Activated naive CD4-positive, alpha-beta T cell treated with anti-CD3 and anti-CD28 coated beads, Interleukin-2, amount 10 ng/mL, durations not matched to agents 7 days and 5 days (primary cell): ENCODE measurements around the gene RASSF7.

Source experiments
- CTCF ChIA-PET: fragments of 350-600 bp; sonication (Branson Sonifier 250); formaldehyde crosslinking; loops from one replicate; lab custom pipeline; 2021; ENCODE audit warnings: antibody characterized with exemption; lab: Charles Lee
- DNase-seq: peaks from one replicate; pipeline ENCODE4 v3.0.0-alpha.2; 2020
- H3K27ac Mint-ChIP-seq: one replicate; pipeline ENCODE4 v1.8.0; 2021; ENCODE audit warnings: mild to moderate bottlenecking, moderate library complexity, mixed read lengths
- H3K27me3 Mint-ChIP-seq: one replicate; pipeline ENCODE4 v1.8.0; 2021; ENCODE audit warnings: mild to moderate bottlenecking, mixed read lengths
- H3K36me3 Mint-ChIP-seq: one replicate; pipeline ENCODE4 v1.8.0; 2021; ENCODE audit warnings: mixed read lengths
- H3K4me1 Mint-ChIP-seq: one replicate; pipeline ENCODE4 v1.8.0; 2021; ENCODE audit warnings: mixed read lengths
- H3K4me3 Mint-ChIP-seq: one replicate; pipeline ENCODE4 v1.8.0; 2021; ENCODE audit warnings: mild to moderate bottlenecking, moderate library complexity, mixed read lengths
- H3K9me3 Mint-ChIP-seq: one replicate; pipeline ENCODE4 v1.8.0; 2021; ENCODE audit warnings: mixed read lengths

RASSF7 gene

GRCh38 chr11:603154-603553, 42.4 kb downstream of the RASSF7 start:
- DNase-seq, result no peak
- Mint-ChIP-seq H3K9me3 (no peaks in the 10 kb centered on the region), H3K4me1 (no peaks in the 10 kb centered on the region), H3K27me3 (no peaks in the 10 kb centered on the region), H3K36me3 (peaks cover 38% of the 10 kb centered on the region), H3K27ac (no peak overlapping the region), H3K4me3 (no peak overlapping the region)
- CTCF ChIA-PET, result no interaction called here

- no peaks in the 10 kb centered on the region for H3K9me3 Mint-ChIP-seq
- no peak overlapping the region for H3K4me3 Mint-ChIP-seq
- peaks cover 37% of the 10 kb centered on the region for H3K36me3 Mint-ChIP-seq
- H3K4me1 Mint-ChIP-seq, result no peaks in the 10 kb centered on the region
- CTCF ChIA-PET, result no interaction called here
- DNase-seq, result no peak
- H3K27me3 Mint-ChIP-seq, result no peaks in the 10 kb centered on the region
- no peak overlapping the region for H3K27ac Mint-ChIP-seq
These were observed 44.7 kb downstream of the RASSF7 start for GRCh38 chr11:605286-606129.

- CTCF ChIA-PET, result no interaction called here
- Mint-ChIP-seq H3K4me1 (no peaks in the 10 kb centered on the region), H3K4me3 (no peak overlapping the region), H3K27ac (no peak overlapping the region), H3K9me3 (no peaks in the 10 kb centered on the region), H3K36me3 (peaks cover 41% of the 10 kb centered on the region), H3K27me3 (no peaks in the 10 kb centered on the region)
- DNase-seq, result no peak
These were observed 45.5 kb downstream of the RASSF7 start for GRCh38 chr11:606245-606644.

GRCh38 chr11:607020-607780, 46.4 kb downstream of the RASSF7 start:
- no peak for DNase-seq
- H3K27me3 Mint-ChIP-seq, result no peaks in the 10 kb centered on the region
- no peak overlapping the region for H3K27ac Mint-ChIP-seq
- peaks cover 3% of the 10 kb centered on the region for H3K4me1 Mint-ChIP-seq
- CTCF ChIA-PET, result no interaction called here
- no peaks in the 10 kb centered on the region for H3K9me3 Mint-ChIP-seq
- peaks cover 36% of the 10 kb centered on the region for H3K36me3 Mint-ChIP-seq
- no peak overlapping the region for H3K4me3 Mint-ChIP-seq

- Mint-ChIP-seq H3K4me3 (no peak overlapping the region), H3K27ac (peak overlapping the region; percentile 33), H3K27me3 (no peaks in the 10 kb centered on the region), H3K9me3 (no peaks in the 10 kb centered on the region), H3K36me3 (peaks cover 36% of the 10 kb centered on the region), H3K4me1 (peaks cover 4% of the 10 kb centered on the region)
- no peak for DNase-seq
- CTCF ChIA-PET, result no interaction called here
These were observed 47.3 kb downstream of the RASSF7 start for GRCh38 chr11:607971-608659.

GRCh38 chr11:608791-609251, 48.1 kb downstream of the RASSF7 start:
- H3K27ac Mint-ChIP-seq, result peak overlapping the region; percentile 33
- CTCF ChIA-PET, result no interaction called here
- no peak overlapping the region for H3K4me3 Mint-ChIP-seq
- peaks cover 34% of the 10 kb centered on the region for H3K36me3 Mint-ChIP-seq
- DNase-seq, result no peak
- H3K9me3 Mint-ChIP-seq, result no peaks in the 10 kb centered on the region
- H3K4me1 Mint-ChIP-seq, result peaks cover 7% of the 10 kb centered on the region
- no peaks in the 10 kb centered on the region for H3K27me3 Mint-ChIP-seq

- Mint-ChIP-seq H3K27me3 (peaks cover 3% of the 10 kb centered on the region), H3K36me3 (peaks cover 34% of the 10 kb centered on the region), H3K4me3 (no peak overlapping the region), H3K4me1 (peaks cover 13% of the 10 kb centered on the region), H3K27ac (no peak overlapping the region), H3K9me3 (no peaks in the 10 kb centered on the region)
- no peak for DNase-seq
- CTCF ChIA-PET, result interaction anchor here (0.9 kb wide), 1 partner anchor 24 kb away, joined by 3 read pairs; no protein-coding TSS in a partner anchor
These were observed 48.6 kb downstream of the RASSF7 start for GRCh38 chr11:609341-609811.

- H3K27ac Mint-ChIP-seq, result no peak overlapping the region
These were observed 49.5 kb downstream of the RASSF7 start for GRCh38 chr11:610146-610801.

GRCh38 chr11:611001-611996, 50.5 kb downstream of the RASSF7 start:
- no peaks in the 10 kb centered on the region for H3K9me3 Mint-ChIP-seq
- peaks cover 7% of the 10 kb centered on the region for H3K27me3 Mint-ChIP-seq
- H3K36me3 Mint-ChIP-seq, result peaks cover 31% of the 10 kb centered on the region
- H3K4me1 Mint-ChIP-seq, result peaks cover 21% of the 10 kb centered on the region
- no peak for DNase-seq
- CTCF ChIA-PET, result interaction anchor here (1.5 kb wide), 1 partner anchor 56 kb away, joined by 11 read pairs; no protein-coding TSS in a partner anchor
- peak overlapping the region; percentile 88 for H3K27ac Mint-ChIP-seq
- H3K4me3 Mint-ChIP-seq, result no peak overlapping the region

More at GRCh38 chr11:610146-610801, 49.5 kb downstream of the RASSF7 start:
- Mint-ChIP-seq H3K4me3 (no peak overlapping the region), H3K4me1 (peaks cover 16% of the 10 kb centered on the region), H3K9me3 (no peaks in the 10 kb centered on the region), H3K27me3 (peaks cover 4% of the 10 kb centered on the region), H3K36me3 (peaks cover 31% of the 10 kb centered on the region)
- CTCF ChIA-PET, result interaction anchor here (0.9 kb wide), 1 partner anchor 25 kb away, joined by 3 read pairs; no protein-coding TSS in a partner anchor
- no peak for DNase-seq

GRCh38 chr11:612201-612960, 51.6 kb downstream of the RASSF7 start:
- H3K4me1 Mint-ChIP-seq, result peaks cover 24% of the 10 kb centered on the region
- DNase-seq, result peak; percentile 57
- H3K27ac Mint-ChIP-seq, result peak overlapping the region; percentile 88
- peaks cover 11% of the 10 kb centered on the region for H3K27me3 Mint-ChIP-seq
- CTCF ChIA-PET, result interaction anchor here (1.5 kb wide), 1 partner anchor 57 kb away, joined by 11 read pairs; no protein-coding TSS in a partner anchor
- peaks cover 23% of the 10 kb centered on the region for H3K36me3 Mint-ChIP-seq
- H3K9me3 Mint-ChIP-seq, result no peaks in the 10 kb centered on the region
- no peak overlapping the region for H3K4me3 Mint-ChIP-seq

GRCh38 chr11:612961-613300, 52.2 kb downstream of the RASSF7 start:
- CTCF ChIA-PET, result interaction anchor here (0.8 to 1.5 kb wide), 2 partner anchors 37 to 58 kb away, joined by 3 to 11 read pairs; partner anchors contain the start of gene PHRF1
- Mint-ChIP-seq H3K36me3 (peaks cover 19% of the 10 kb centered on the region), H3K4me3 (no peak overlapping the region), H3K4me1 (peaks cover 24% of the 10 kb centered on the region), H3K27ac (peak overlapping the region; percentile 88), H3K27me3 (peaks cover 11% of the 10 kb centered on the region), H3K9me3 (no peaks in the 10 kb centered on the region)
- DNase-seq, result no peak

- CTCF ChIA-PET, result interaction anchor here (0.8 to 1.5 kb wide), 2 partner anchors 37 to 58 kb away, joined by 3 to 11 read pairs; partner anchors contain the start of gene PHRF1
- H3K9me3 Mint-ChIP-seq, result no peaks in the 10 kb centered on the region
- H3K27ac Mint-ChIP-seq, result peak overlapping the region; percentile 86
- DNase-seq, result peak; percentile 92
- H3K4me1 Mint-ChIP-seq, result peaks cover 24% of the 10 kb centered on the region
- peak overlapping the region; percentile 47 for H3K4me3 Mint-ChIP-seq
- peaks cover 15% of the 10 kb centered on the region for H3K36me3 Mint-ChIP-seq
- H3K27me3 Mint-ChIP-seq, result peaks cover 11% of the 10 kb centered on the region
These were observed 52.7 kb downstream of the RASSF7 start for GRCh38 chr11:613369-613968.
